Lung (tissue), 12 donors: ENCODE data around the gene MTM1. TPM values are rescaled to one million over a fixed set of nuclear protein-coding genes. Genes with fewer than 3 reads are reported as not detected.

Experiments used
- ATAC-seq: fragments of 200-7000 bp; cut with Tn5 transposase; one replicate; pipeline ENCODE4 v1.9.1; 2020; ENCODE audit warnings: moderate number of reproducible peaks; ENCODE audit not compliant: insufficient read depth, low FRiP score
- DNase-seq, 3 donors: peaks; one replicate each; pipeline ENCODE4 v3.0.0-alpha.2; 2013 to 2017
- H3K27ac ChIP-seq, 2 donors: one replicate each; pipeline ENCODE4 v1.5.1; 2013; ENCODE audit warnings: mild to moderate bottlenecking in 2 of 2, moderate library complexity in 2 of 2, control low read depth in 1 of 2, inconsistent platforms in 1 of 2, low read depth in 1 of 2, low read length in 1 of 2
- H3K27me3 ChIP-seq, 3 donors: one replicate each; pipeline ENCODE4 v1.5.1; 2013; ENCODE audit warnings: low read length in 2 of 3; ENCODE audit not compliant: control insufficient read depth in 3 of 3, insufficient read depth in 3 of 3
- H3K36me3 ChIP-seq, 4 donors: one replicate each; pipeline ENCODE4 v1.5.1; 2013; ENCODE audit warnings: low read length in 4 of 4, mild to moderate bottlenecking in 1 of 4, moderate library complexity in 1 of 4; ENCODE audit not compliant: control insufficient read depth in 4 of 4, insufficient read depth in 4 of 4
- H3K4me1 ChIP-seq, 5 donors: one replicate each; pipeline ENCODE4 v1.5.1; 2013; ENCODE audit warnings: low read length in 5 of 5, mild to moderate bottlenecking in 2 of 5, moderate library complexity in 1 of 5; ENCODE audit not compliant: control insufficient read depth in 5 of 5, insufficient read depth in 5 of 5
- H3K4me3 ChIP-seq: one replicate; pipeline ENCODE4 v1.5.1; 2013; ENCODE audit warnings: mild to moderate bottlenecking, control low read depth, moderate library complexity
- H3K9ac ChIP-seq, 2 donors: one replicate each; pipeline ENCODE4 v1.5.1; 2013; ENCODE audit warnings: low read length in 2 of 2, control low read depth in 1 of 2; ENCODE audit not compliant: insufficient read depth in 1 of 2
- H3K9me3 ChIP-seq, 4 donors: one replicate each; pipeline ENCODE4 v1.5.1; 2013; ENCODE audit warnings: low read length in 3 of 4, mild to moderate bottlenecking in 1 of 4, moderate library complexity in 1 of 4; ENCODE audit not compliant: control insufficient read depth in 4 of 4, insufficient read depth in 3 of 4
- WGBS, 2 donors: extraction: QIAGEN DNeasy Blood & Tissue Kit; methylation state at CpG; one replicate each; pipeline ENCODE4 v1.1.7; 2013; 5-methylcytosine and 5-hydroxymethylcytosine counted together
- polyA plus RNA-seq, 2 donors: library from polyadenylated mRNA; stranded (reverse); fragments of 200-250 nt; gene quantifications; one replicate each; pipeline ENCODE4 v1.2.1, GENCODE V29; 2013
- total RNA-seq, 2 donors: library from RNA; depleted of rRNA in 1 of 2; stranded (reverse); fragments of >200 nt in 1 of 2; gene quantifications; one replicate each; pipeline ENCODE4 v1.2.1, GENCODE V29; 2014 to 2021
- TF ChIP-seq, protein P1 (sequence below): IDR thresholded peaks from 2 replicates; pipeline ENCODE4 v1.5.1; 2012; ENCODE audit warnings: mild to moderate bottlenecking; ENCODE audit errors: control extremely low read depth, extremely low read depth
- donor health status: control.
- donor health status: control.
- donor health status: Bipolar disorder and iron deficiency.
- donor health status: healthy.
- donor health status: DM: yes; HTN: yes; CAD: no.

MTM1 gene
- total and polyA plus RNA-seq, 4 donors: 4.6 to 31.2 (median 14.5) TPM

DNA sequence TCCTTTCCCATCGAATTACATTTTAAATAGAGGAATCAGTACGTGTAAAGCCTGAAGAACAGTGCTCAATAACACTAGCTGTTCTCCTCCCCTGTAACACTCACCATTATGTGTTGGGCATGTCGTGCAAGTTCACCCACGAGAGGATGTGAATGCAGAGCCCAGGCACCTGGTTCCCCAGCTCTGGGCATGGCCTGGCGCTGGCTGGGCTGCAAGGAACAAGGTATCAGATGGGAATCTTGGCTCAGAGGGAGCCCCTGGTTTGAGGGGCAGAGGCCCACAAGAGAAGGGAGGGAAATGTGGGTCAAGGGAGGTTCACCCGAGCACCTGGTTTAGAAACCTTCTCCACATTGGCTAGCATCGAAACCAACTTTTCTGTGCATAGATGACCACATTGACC, 41.7 kb upstream of the MTM1 start:
- H3K36me3 ChIP-seq: no peaks in the 10 kb centered on the region
- no peaks in the 10 kb centered on the region for H3K9me3 ChIP-seq
- no peak overlapping the region for H3K9ac ChIP-seq
- H3K27me3 ChIP-seq: no peaks in the 10 kb centered on the region
- no peak overlapping the region for H3K4me3 ChIP-seq
- no peak overlapping the region for H3K27ac ChIP-seq
- ATAC-seq: no peak
- TF ChIP-seq, protein P1, sequence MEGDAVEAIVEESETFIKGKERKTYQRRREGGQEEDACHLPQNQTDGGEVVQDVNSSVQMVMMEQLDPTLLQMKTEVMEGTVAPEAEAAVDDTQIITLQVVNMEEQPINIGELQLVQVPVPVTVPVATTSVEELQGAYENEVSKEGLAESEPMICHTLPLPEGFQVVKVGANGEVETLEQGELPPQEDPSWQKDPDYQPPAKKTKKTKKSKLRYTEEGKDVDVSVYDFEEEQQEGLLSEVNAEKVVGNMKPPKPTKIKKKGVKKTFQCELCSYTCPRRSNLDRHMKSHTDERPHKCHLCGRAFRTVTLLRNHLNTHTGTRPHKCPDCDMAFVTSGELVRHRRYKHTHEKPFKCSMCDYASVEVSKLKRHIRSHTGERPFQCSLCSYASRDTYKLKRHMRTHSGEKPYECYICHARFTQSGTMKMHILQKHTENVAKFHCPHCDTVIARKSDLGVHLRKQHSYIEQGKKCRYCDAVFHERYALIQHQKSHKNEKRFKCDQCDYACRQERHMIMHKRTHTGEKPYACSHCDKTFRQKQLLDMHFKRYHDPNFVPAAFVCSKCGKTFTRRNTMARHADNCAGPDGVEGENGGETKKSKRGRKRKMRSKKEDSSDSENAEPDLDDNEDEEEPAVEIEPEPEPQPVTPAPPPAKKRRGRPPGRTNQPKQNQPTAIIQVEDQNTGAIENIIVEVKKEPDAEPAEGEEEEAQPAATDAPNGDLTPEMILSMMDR: no peak
- peaks cover 0 to 1% (median 0%) of the 10 kb centered on the region in 5 donors for H3K4me1 ChIP-seq
- 69 to 94% methylated on average over 7 of the region's 7 CpGs for WGBS, 2 donors
- no peak for DNase-seq

DNA sequence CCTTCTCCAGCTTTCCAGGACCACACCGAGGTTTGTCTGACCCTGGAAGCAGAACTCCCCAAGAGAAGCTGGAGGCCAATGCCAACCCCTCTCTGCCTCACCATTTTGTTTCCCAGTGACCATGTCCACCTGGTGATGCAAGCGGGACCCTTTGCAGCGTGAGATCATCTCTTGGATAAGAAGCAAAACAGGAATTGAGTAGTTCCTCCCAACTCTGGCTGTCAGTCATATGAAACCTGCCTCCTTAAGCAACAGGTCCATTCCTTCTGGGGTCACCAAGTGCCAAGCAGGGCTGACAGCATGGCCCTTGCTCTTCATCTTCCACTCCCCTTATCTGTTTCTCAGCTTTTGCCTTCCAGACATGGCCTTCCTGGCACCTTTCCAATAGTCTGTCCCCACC, 41.3 kb upstream of the MTM1 start:
- Histone ChIP-seq H3K9me3 (no peaks in the 10 kb centered on the region), H3K27me3 (no peaks in the 10 kb centered on the region), H3K4me1 (peaks cover 0 to 1% (median 0%) of the 10 kb centered on the region in 5 donors), H3K4me3 (no peak overlapping the region), H3K9ac (no peak overlapping the region), H3K27ac (no peak overlapping the region), H3K36me3 (no peaks in the 10 kb centered on the region)
- TF ChIP-seq, protein P1: no peak
- ATAC-seq: no peak
- DNase-seq: no peak
- WGBS, 2 donors: 46 to 72% methylated on average over 3 of the region's 3 CpGs

DNA sequence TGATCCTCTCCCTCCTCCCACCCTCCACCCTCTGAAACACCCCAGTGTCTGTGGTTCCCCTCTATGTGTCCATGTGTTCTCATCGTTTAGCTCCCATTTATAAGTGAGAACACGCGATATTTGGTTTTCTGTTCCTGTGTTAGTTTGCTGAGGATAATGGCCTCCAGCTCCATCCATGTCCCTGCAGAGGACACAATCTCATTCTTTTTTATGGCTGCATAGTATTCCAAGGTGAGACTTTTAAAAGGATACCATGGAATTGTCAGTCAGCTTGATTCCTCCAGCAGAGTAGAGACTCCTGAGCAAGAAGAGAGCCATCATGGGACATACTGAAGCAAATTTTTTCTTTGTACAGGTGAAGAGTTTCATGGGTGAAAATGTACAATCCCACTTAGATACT, 38.8 kb upstream of the MTM1 start:
- WGBS, 2 donors: 77 to 93% methylated on average over 3 of the region's 3 CpGs
- peaks cover 0 to 1% (median 0%) of the 10 kb centered on the region in 5 donors for H3K4me1 ChIP-seq
- no peak overlapping the region for H3K4me3 ChIP-seq
- TF ChIP-seq, protein P1: no peak
- H3K27me3 ChIP-seq: no peaks in the 10 kb centered on the region
- H3K36me3 ChIP-seq: no peaks in the 10 kb centered on the region
- no peak for DNase-seq
- H3K9ac ChIP-seq: no peak overlapping the region
- no peak overlapping the region for H3K27ac ChIP-seq
- no peak for ATAC-seq
- no peaks in the 10 kb centered on the region for H3K9me3 ChIP-seq

DNA sequence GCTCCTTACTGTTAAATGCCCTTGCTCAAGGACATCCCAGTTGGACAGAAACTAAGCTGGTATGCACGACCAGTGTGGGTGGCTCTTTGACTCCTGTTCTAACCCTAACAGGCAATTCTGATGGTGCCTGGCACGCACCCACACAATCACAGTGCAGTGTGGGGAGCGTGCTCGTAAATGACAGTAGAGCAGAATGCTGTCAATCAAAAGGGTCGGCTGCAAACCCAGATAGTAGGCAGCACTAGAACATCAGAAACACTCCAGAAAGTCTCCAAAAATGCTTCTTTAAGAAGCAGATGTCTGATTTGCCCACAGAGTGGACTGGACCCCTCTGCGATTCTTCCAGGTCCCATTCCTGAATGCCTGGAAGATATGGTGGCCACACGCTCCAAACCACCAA, 37.6 kb upstream of the MTM1 start:
- Histone ChIP-seq H3K27ac (no peak overlapping the region), H3K9me3 (peaks cover 0 to 2% (median 0%) of the 10 kb centered on the region in 4 donors), H3K9ac (no peak overlapping the region), H3K36me3 (no peaks in the 10 kb centered on the region), H3K4me3 (no peak overlapping the region), H3K27me3 (no peaks in the 10 kb centered on the region), H3K4me1 (peaks cover 0 to 1% (median 0%) of the 10 kb centered on the region in 5 donors)
- 85 to 98% methylated on average over 7 of the region's 7 CpGs for WGBS, 2 donors
- ATAC-seq (no peak), DNase-seq (no peak)
- TF ChIP-seq, protein P1: no peak
